Ishikawa (cell line): ENCODE data around the gene VWC2.

Experiments
- EP300 ChIP-seq: IDR thresholded peaks from 2 replicates; pipeline ENCODE4 v1.6.1; 2012; ENCODE audit warnings: borderline replicate concordance
- FOXM1 ChIP-seq: IDR thresholded peaks from 2 replicates; pipeline ENCODE4 v1.6.1; 2012; ENCODE audit warnings: low read depth, borderline replicate concordance
- NFIC ChIP-seq: IDR thresholded peaks from 2 replicates; pipeline ENCODE4 v1.6.1; 2012
- TF ChIP-seq, protein P1 (sequence below): IDR thresholded peaks from 2 replicates; pipeline ENCODE4 v1.6.1; 2012; ENCODE audit warnings: low read depth, mild to moderate bottlenecking

DNA sequence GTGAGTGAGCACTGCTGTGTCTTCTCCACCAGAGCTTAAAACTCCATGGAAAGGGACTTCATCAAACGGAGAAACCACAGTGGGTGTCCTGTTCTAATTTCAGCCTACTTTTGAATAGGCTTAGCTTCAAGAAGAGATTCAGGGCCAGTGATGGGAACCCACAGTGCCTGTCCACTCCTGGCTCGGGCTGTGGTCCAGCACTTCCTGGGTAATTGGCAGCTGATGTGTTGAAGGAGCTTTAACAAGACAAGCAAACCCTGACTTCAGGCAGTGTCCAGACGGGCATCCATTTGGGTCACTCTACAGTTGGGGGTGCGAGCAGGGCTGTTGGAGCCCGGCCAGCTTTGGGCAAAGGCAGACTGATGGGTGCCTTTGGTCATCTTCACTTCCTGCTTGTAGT is 14.5 kb downstream of the VWC2 start:
- TF ChIP-seq FOXM1 (no peak), NFIC (no peak), EP300 (no peak)
- TF ChIP-seq, protein P1, sequence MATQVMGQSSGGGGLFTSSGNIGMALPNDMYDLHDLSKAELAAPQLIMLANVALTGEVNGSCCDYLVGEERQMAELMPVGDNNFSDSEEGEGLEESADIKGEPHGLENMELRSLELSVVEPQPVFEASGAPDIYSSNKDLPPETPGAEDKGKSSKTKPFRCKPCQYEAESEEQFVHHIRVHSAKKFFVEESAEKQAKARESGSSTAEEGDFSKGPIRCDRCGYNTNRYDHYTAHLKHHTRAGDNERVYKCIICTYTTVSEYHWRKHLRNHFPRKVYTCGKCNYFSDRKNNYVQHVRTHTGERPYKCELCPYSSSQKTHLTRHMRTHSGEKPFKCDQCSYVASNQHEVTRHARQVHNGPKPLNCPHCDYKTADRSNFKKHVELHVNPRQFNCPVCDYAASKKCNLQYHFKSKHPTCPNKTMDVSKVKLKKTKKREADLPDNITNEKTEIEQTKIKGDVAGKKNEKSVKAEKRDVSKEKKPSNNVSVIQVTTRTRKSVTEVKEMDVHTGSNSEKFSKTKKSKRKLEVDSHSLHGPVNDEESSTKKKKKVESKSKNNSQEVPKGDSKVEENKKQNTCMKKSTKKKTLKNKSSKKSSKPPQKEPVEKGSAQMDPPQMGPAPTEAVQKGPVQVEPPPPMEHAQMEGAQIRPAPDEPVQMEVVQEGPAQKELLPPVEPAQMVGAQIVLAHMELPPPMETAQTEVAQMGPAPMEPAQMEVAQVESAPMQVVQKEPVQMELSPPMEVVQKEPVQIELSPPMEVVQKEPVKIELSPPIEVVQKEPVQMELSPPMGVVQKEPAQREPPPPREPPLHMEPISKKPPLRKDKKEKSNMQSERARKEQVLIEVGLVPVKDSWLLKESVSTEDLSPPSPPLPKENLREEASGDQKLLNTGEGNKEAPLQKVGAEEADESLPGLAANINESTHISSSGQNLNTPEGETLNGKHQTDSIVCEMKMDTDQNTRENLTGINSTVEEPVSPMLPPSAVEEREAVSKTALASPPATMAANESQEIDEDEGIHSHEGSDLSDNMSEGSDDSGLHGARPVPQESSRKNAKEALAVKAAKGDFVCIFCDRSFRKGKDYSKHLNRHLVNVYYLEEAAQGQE, result no peak
